ENCODE data around the gene SYPL2.

SYPL2 gene

GRCh38 chr1:109484519-109484975, 18.2 kb downstream of the SYPL2 start:
- Mint-ChIP-seq H3K9me3 (no peaks in the 10 kb centered on the region), H3K27ac (peak overlapping the region; percentile 87 to 97 (median 90)), H3K36me3 (ENCODE audit: low read depth) (peaks cover 15% of the 10 kb centered on the region), H3K27me3 (ENCODE audit: low read depth) (peaks cover 25% of the 10 kb centered on the region), H3K4me1 (peaks cover 25% of the 10 kb centered on the region), H3K4me3 (peak overlapping the region; percentile 92 to 98 (median 94))
- TF ChIP-seq CTCF (IDR thresholded peaks at IDR 0.05; ENCODE audit: unreplicated experiment in 3 of 3) = no peak

GRCh38 chr1:109485001-109485400, 18.7 kb downstream of the SYPL2 start:
- Mint-ChIP-seq H3K4me1 (peaks cover 25% of the 10 kb centered on the region), H3K27me3 (ENCODE audit: low read depth) (peaks cover 21% of the 10 kb centered on the region), H3K9me3 (no peaks in the 10 kb centered on the region), H3K36me3 (ENCODE audit: low read depth) (peaks cover 15% of the 10 kb centered on the region), H3K27ac (peak overlapping the region; percentile 87 to 97 (median 90)), H3K4me3 (peak overlapping the region; percentile 92 to 98 (median 94))
- TF ChIP-seq CTCF (IDR thresholded peaks at IDR 0.05; ENCODE audit: unreplicated experiment in 3 of 3) = no peak

GRCh38 chr1:109487261-109487660, 20.9 kb downstream of the SYPL2 start:
- Mint-ChIP-seq H3K9me3 (no peaks in the 10 kb centered on the region), H3K36me3 (ENCODE audit: low read depth) (peaks cover 22% of the 10 kb centered on the region), H3K27ac (no peak overlapping the region), H3K4me3 (peak overlapping the region in 1 of 3 experiments; percentile 19), H3K4me1 (peaks cover 32% of the 10 kb centered on the region), H3K27me3 (ENCODE audit: low read depth) (peaks cover 4% of the 10 kb centered on the region)
- no peak for TF ChIP-seq CTCF (IDR thresholded peaks at IDR 0.05; ENCODE audit: unreplicated experiment in 3 of 3)

- TF ChIP-seq CTCF (IDR thresholded peaks at IDR 0.05; ENCODE audit: unreplicated experiment in 3 of 3) = no peak
- H3K4me1 Mint-ChIP-seq = peaks cover 41% of the 10 kb centered on the region
- no peaks in the 10 kb centered on the region for H3K9me3 Mint-ChIP-seq
- no peaks in the 10 kb centered on the region for H3K27me3 Mint-ChIP-seq (ENCODE audit: low read depth)
- H3K27ac Mint-ChIP-seq = peak overlapping the region in 1 of 3 experiments; percentile 29
- no peak overlapping the region for H3K4me3 Mint-ChIP-seq
- peaks cover 27% of the 10 kb centered on the region for H3K36me3 Mint-ChIP-seq (ENCODE audit: low read depth)
Measured at GRCh38 chr1:109488201-109488600, 21.9 kb downstream of the SYPL2 start.

GRCh38 chr1:109488696-109489095, 22.4 kb downstream of the SYPL2 start:
- no peaks in the 10 kb centered on the region for H3K27me3 Mint-ChIP-seq (ENCODE audit: low read depth)
- H3K9me3 Mint-ChIP-seq = no peaks in the 10 kb centered on the region
- no peak overlapping the region for H3K4me3 Mint-ChIP-seq
- H3K4me1 Mint-ChIP-seq = peaks cover 37% of the 10 kb centered on the region
- peaks cover 27% of the 10 kb centered on the region for H3K36me3 Mint-ChIP-seq (ENCODE audit: low read depth)
- no peak overlapping the region for H3K27ac Mint-ChIP-seq
- TF ChIP-seq CTCF (IDR thresholded peaks at IDR 0.05; ENCODE audit: unreplicated experiment in 3 of 3) = no peak
